ENCODE results near the gene DAB1.

DAB1 gene

DNA sequence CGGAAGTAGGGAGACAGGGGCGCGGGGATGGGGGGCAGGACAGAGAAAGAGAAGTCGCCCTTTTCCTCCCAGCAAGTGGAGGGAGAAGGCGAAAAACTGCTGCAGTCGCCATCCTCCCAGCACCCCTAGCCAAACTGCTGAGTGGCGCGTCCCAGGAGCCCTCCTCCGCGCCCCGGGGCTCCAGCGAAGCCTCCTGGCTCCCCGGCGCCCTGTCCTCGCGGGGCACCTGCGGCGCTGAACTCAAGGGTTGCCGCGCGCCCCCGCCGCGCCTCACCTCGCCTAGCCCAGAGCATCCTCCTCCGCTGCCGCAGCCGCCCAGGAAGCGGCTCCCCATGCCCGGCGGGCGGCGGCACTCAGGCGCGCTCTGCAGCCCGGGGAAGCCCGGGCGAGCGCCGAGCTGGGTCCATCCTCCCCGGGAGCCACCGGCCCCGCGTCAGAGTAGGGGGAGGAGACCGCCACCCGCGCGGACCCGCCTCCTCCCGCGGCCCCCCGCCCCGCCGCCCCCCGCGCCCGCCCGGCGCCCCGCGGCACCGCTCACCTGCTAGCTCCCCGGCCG lies at the start of gene DAB1:
DAB1 (minus strand) TSS at position 405 of the 556 bp plus-strand sequence. CDS start 133,030 bp downstream, outside the sequence.
- DNase-seq = peak; percentile 17

DNA sequence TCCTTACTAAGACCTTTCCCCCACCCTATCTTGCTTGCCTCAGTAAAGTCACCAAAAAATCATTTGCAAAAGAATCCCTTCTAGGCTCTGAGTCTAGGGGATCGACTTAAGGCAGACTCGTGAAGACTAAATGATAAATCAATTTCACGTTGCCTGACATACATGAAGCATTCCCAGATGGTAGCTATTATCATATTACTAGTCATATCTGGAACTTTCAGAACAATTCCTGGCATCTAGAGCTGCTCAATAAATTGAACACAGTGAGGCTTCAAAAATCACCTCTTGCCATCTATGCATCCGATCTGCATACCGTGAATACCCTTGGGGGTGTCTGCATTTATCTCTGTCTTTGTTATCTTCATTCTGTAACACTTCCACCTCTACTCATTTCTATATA lies 49.6 kb upstream of the DAB1 start:
- no peak for DNase-seq

DNA sequence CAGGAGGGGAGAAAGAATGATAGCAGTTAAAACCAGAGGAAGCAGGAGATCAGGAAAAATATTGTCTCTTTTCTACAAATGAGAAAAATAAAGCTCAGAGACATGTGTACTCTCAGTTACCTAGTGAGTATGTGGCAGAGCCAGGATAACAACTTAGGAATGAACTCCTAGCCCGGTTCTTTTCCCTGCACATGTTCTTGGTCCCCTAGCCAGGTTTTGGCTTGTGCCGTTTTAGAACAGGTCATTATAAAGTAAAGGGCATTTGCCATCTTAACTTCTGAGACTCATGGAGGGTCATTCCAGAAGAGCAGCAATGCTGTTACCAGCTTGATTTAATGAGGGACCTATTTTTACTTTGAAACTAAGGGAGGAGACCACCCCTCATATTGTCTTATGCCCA lies 48.1 kb upstream of the DAB1 start:
- DNase-seq = no peak

DNA sequence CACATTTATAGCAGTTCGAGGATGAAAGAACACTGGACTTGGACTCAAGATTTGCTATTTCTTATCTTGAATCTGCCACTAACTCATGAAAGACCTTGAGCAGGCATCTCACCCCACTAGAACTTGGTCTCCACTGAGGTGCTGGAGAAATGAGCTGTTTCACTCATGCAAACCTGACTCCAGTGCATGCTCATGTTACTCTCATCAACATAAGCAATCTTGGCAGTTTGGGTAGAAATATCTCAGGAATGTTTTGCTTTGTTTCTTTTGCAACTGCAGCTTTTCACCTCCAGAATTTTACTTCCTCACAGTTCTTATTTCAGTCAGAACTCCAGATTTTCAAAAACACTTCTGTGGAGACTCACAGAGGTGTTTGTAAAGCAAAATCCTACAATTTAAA lies 46.2 kb upstream of the DAB1 start:
- no peak for DNase-seq

DNA sequence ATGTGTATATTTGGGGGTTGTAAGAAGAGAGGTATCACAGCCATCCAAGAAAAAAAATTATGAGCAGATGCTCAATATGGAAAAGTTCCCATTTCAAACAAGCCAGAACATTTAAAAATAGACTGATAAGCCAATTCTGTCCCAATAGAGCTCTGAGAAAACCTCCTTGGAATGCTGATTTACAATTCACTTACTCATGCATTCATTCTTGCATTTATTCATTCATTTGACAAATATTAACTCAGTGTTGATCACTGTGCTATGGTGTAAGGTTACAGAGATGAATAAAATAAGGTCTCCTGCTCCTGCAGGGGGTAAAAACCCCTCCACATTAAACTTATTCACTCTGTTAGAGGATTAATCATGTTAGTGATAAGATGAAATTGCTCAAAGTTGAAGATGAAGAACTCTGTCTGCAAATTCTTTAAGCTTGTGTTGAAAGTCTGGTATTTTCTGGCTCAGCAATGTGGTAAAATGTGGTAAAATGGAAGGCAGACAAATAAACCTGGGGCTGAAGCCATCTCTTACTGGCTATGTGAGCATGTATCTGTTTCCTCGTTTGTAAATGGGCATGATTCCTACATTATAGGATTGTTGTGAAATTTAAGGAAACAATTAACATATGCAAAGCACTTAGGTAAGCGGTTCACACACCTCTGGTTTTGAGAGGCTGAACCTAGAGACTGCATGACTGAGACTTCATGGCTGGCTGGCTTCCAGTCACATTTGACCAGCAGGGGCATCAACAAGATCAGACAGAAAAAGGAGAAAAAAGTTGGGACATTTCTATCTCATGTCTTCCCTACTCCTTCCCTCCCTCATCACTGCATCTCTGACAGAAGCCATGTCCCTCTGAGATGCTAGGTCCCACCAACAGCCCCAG lies 45.0 kb upstream of the DAB1 start:
- DNase-seq = no peak

DNA sequence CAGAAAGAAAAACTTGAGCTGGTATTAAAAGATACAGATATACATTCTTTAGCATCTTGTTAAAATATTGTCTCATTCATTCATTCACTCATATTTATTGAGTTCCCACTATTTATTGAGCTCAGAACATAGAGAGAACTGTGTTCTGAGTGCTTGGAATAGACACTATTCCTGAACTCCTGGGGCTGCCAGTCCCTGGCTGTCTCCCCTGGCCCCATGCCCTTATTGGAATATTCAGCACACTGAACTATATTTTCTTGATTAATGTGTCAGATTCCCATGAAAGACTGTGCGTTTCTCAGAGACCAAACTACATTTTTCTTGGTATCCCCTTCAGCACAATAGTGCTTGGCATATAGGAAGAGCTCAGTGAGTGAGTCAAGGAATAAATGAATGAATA lies 44.0 kb upstream of the DAB1 start:
- no peak for DNase-seq

DNA sequence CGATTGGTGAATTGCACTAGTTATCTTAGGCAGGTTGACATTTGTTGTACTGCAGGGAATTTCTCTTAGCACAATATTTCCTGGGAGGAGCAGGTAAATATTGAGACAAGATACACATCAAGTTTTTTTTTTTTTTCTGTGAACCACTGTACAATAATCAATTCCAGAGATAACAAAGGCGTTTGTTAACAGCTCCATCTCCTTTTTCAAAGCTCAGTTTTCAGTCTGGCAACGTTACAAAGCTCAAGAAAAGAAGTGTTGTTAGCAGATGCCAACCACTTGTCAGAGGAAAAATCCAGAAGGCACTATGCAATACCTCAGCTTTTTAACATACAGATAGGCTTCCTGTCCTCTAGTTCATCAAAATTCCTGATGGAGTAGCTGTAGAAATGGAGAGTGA lies 40.9 kb upstream of the DAB1 start:
- DNase-seq = no peak

DNA sequence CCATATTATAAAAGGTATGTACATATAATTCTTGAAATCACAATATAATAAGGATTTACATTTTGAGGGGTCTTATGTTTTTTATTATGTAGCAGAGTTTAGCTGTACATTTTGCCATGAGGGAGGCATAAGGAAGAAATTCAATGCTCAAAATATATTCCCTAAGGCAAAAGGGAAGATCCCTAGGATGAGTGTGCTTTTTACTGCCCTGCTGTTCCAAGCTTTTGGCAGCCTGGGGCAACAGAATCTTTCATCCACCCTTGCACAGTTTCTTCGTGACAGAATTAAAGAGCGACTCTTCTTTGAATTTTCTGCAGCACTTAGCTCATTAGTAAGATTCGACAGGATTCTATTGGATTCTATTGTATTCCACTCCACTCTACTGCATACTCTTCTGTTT lies 39.5 kb upstream of the DAB1 start:
- no peak for DNase-seq

DNA sequence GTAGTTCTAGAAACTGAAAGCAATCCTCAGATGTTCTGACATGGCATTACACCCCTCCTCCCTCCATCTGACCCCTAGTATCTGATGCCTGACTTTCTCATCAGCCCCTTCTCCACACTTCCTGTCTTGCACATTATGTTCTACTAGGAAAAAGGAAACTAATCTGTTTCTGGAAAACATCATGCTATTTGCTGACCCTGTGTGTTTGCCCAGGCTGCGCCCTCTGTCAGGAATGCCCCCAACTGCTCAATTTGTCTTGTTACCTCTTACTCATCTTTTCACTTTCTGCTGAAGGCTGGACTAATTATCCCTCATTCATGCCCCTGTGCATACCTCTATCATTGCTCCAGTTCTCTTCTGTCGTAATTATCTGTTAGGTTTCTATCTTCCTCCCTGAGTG lies 37.5 kb upstream of the DAB1 start:
- DNase-seq = no peak

DNA sequence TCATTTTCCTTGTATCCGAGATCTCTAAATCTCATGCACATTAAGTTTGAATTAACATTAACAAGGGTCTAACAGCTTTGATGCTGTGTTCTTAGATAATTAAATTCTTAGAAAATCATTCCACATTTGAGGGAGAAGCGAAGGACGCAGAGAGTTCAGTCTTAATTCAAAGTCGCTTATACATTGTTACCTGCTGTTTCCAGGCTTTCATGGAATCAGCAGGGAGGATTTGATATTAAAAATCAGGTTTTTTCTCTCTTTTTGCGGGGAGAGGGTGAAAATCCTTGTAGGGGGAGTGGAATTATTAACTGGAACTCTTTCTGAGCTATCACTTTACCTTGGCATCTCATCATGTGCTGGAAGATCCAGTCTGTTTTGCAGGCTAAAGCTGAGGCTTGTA lies 27.7 kb upstream of the DAB1 start:
- DNase-seq = no peak

DNA sequence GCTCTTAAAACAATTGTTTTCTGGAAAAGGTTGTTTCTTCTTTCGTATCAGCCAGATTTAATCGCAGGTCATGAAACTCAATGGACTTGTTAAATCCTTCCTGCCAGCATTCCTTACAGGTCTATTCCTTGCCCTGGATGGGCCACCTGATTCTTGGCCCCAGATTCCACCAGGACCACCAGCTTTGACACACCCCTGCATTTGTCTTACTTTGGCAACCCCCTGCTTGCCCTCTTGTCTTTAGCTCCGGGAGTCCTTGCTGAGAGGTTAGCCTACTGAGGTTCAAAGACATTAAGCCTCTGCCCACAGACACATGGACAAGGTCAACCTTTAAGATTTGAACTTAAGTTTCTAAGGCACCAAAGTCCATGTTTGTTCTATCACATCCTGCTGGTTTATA lies 27.1 kb upstream of the DAB1 start:
- no peak for DNase-seq

DNA sequence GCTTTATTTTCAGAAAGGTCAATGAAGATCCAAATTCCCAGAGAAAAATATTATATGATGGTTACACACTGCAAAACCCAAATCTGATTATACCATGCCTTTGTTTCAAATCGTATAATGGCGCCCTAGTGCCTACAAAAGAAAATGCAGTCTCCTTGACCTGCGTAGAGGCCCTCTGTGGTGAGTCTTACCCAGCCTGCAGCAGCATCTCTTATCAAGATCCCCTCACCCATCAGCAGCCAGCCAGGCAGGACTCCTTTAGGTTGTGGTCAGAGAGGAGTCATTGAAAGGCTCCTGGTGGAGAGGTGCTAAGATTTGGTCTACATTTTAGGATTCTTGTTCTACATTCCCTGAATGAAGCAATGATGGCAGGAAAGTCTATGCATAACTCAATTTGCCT lies 23.7 kb upstream of the DAB1 start:
- no peak for DNase-seq

DNA sequence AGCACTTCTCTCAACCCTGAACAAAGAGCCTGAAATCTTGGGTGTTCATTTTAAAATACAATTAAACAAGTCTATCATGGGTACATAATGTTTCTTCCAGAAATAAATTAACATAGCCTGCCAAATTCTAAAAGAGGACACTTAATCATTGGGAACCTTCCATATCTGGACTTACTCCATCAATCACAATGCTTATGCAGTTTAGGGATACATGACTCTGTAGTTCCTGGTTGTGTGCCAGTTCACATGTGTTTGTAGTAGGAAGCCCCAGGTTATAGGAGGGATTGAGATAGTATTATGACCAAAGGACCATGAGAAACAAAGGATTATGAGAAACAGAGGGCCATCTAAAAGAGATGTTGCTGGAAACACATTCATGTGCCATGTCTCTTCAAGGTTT lies 19.1 kb upstream of the DAB1 start:
- DNase-seq = no peak

DNA sequence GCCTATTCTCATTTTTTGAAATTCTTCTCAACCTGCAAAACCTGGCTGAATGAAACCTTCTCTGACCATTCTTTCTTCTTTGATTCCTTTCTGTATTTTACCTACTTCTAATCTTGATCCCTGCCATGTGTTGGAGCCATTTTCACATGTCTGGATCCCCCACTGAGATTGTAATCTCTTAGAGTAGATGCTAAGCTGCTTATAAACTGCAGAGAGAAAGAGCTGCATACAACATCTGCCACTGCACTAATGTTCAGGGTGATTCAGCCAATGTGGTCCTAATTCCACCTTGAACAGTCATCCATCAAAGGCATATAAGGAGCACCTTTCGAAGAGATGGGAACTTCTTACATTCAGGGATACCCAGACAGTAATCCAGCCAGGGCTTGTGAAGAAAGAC lies 16.2 kb upstream of the DAB1 start:
- no peak for DNase-seq

DNA sequence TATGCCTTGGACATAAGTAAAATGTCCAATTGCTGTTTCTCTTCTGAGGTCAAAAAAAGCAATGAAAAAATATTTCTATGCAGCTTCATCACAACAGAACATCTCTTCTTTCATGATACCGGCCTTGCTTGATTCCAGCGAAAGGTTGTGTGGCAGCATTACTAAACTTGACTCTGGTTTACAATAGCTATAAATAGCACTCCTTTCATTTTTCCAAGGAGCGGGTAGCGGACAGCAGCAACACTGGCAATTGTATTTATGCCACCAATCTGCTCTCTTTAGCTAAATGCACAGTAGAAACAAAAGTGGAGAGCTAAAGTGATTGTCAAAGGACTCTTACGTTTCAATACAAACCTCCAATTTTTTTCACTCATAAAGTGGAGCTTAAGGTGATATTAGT lies 7.5 kb upstream of the DAB1 start:
- no peak for DNase-seq

DNA sequence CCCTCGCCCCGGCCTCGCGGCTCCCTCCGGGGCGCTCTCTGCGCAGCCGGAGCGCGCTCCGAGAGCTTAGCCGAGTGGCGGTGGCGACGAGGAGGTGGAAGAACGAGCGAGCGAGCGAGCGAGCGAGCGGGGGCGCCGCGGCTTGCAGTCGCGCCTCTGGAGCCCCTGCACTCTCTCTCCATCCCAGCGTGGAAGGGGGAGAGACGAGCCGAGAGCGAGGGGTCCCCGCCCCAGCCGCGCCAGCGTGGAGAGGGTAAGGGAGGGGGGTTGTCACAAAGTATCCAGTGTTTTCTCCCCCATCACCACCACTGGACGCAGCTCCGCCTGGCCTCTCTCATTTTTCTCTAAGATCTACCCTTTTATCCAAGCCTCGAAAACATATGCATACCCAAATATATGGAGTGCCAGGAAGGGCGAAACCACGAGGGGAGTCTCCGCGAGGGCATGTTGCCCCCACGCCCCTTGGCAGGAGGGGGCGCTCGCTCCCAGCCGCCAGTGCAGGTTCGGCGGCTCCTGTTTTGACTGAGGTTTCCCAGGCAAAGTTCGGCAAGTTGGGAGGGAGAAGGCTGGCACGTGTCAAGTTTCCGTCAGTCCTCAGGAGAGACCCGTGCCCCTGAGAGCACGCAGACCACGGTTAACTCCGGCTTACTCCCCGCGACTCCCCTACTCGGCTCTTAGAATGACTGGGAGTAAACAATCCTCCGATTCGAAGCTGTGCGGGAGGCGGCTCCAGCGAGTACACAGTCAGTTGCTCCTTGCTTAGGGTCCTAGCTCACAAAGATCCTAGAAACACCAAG lies 569 bp upstream of the DAB1 start:
- DNase-seq = peak; percentile 36

DNA sequence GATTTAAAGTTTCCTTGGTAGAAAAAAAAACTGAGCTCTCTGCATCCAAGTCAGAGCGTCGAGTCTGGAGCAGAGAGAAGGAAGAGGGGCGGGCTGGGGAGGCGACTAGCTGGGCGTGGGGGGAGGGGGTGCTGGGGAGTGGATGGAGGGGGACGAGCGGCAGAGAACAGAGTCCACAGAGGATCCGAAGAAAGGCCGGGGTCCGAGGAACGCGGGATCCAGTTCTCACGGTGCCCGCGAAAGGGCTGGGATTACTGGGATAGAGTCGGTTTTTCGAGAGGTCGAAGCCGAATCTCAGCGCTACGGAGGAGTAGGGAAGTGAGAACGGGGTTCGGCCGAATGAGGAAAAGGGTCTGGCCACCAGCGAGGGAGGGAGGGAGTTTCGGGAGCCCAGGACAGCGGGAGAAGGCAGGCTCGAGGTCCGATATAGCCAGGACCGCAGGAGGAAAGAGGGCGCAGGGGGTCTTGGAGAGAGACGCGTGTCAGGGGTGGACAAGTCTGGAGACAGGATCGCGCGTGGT lies 665 bp downstream of the DAB1 start:
- peak; percentile 23 for DNase-seq

DNA sequence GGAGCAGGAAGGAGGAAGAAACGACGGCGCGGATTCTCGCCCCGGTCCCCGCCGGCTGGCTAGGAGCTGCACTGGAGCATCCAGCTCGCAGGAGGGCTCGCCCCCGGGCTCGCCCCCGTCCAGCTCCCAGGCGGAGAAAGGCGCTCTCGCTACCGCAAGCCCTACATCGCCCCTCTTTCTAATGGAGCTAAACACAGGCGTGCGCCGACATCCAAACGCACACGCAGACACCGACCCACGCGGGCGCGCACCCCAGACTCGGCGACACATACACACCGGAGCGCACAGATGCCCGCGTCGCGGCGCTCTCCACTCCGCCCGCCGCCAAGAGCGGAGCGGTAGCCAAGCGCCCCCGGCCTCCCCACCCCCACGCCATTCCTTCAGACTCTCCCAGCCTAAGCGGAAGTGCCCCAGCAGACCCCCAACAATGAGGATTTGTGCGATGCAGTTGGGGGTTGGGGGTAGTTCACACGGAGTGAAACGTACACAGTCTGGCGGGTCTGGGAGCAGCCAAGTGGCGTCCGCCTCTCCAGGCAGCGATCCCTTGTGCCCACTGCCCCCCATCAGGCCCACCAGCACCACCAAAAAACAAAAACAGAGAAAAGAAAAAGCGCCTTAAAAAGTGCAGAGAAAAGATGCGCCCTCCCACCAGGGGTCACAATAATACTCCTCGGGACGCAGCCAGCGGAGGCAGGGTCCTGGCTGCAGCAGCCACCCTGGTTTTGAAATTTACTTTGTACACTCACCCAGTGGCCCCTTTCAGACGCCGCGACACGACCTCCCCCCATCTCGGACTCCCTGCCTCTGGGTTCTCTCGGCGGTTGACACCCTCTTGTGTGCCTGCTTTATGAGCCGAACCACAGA lies 1.4 kb downstream of the DAB1 start:
- peak; percentile 44 for DNase-seq

DNA sequence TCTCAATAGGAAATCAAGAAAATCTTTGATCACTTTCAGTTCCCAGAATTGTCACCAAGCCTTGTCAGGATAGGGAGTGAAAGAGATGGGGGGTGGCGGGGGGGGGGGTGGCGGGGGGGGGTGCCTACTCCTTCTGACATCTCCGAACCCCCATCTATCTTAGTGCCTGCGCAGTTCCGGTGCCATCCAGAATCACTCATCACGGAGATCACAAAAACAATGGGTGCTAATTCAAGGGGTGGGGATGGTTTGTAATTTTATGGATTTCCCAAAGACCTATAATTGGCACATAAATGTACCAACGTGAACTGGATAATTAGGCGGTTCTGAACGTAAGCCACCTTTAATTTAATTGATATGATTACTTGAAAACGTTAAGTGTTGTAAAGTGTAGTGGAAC lies 2.1 kb downstream of the DAB1 start:
- no peak for DNase-seq

DNA sequence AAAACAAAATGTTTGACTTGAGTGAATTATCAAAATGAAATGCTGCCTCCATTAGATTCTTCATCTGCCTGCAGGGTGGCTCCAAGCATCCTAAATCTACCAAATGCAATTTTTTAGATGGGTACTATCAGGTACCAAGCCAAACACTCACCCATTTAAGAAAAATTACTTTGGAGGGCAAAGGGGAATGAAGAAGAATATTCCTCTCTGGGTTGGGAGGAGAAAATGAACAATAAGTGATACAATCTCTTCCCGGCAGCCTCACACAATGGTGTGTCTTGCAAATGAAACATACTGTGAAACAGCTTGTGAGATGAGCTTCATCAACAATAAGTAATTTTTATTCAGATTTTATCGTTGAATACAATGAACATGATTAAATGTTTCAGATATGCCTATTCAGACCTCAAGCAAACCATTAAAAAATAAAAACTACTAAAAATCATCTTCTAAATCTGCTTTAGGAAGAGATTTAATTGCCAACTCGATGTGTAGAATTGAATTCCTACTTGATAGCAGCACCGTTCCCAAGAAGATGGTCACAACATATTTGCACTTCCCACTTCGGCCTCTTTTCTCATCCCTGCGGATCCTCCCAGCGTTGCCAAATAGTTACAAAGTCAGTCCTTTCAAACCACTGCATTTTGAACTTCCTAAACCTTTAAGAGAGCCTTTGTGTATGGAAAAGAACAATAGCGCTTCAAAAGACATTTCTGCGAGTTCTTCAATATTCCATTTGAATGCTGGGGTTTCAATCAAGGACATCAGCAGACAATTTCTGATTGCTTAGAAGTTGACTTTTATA lies 2.7 kb downstream of the DAB1 start:
- no peak for DNase-seq

DNA sequence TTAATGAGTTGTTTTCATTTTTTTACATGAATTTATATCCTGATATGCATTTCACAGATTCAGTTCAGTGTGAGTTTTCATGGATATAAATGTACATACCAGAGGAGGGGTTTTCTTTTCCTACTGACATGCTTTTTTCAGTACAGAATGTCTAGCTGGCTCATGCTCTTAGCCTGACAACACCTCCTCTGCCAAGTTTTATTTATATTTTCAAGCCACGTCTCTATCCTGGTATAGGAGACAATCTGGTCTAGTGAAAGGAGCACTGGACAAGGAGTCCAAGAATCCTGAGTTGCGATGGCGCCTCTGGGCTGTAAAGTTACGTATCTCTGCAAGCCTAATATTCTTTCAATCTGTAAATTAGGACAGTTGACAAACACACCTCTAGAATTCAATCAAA lies 4.9 kb downstream of the DAB1 start:
- DNase-seq = no peak

DNA sequence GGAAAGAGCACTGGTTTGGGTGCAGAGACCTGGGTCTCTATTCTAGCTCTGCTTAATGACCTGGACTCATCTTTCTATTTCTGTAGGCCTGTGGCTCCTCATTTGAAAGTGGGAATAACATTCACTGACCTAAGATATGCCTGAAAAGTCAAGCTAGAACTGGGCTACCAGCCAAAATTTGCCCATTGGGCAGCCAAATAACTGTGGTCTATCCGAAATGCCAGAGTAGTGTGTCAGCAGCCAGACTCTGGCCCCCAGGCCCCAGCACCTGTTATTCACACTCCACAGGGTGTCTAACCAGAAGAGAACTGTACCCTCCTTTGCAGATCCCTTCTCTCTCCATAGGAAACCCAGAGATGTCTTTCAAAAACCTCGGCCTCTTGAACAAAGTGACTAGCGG lies 12.6 kb downstream of the DAB1 start:
- peak; percentile 31 for DNase-seq
